ENCODE data around the gene HFE.

HFE gene

GRCh38 chr6:26087284-26088115 is at the start of gene HFE:
Gene HFE, plus strand, starts transcription at chr6:26087429. Its CDS starts 12 bp downstream, at chr6:26087441.
- no peak within 1 kb of the TSS for H3K27ac ChIP-seq (ENCODE audit: low read depth, low read length)
- H3K4me2 ChIP-seq (ENCODE audit: low read depth, low read length, poor library complexity, severe bottlenecking) = peak within 1 kb of the TSS; percentile 18
- H3K27me3 ChIP-seq (ENCODE audit: low read length) = 0 out of 2 replicates have a peak, but pooled peaks cover 3% of the 10 kb centered on the region
- no peak within 1 kb of the TSS for H3K9ac ChIP-seq (ENCODE audit: low read length)
- TF ChIP-seq EZH2phosphoT487 (conservative IDR thresholded peaks at IDR 0.05; ENCODE audit: low read length) (no peak), CTCF (IDR thresholded peaks at IDR 0.05; ENCODE audit: insufficient read depth, low read length, poor library complexity, severe bottlenecking) (no peak)
- H3K36me3 ChIP-seq (ENCODE audit: low read length) = no peaks in the 10 kb centered on the region
- H3K4me3 ChIP-seq (ENCODE audit: insufficient read depth, low read length, poor library complexity, severe bottlenecking) = no peak within 1 kb of the TSS
- no peaks in the 10 kb centered on the region for H3F3A ChIP-seq (ENCODE audit: insufficient read depth)
- no peaks in the 10 kb centered on the region for H3K79me2 ChIP-seq (ENCODE audit: insufficient read depth, low read length)
- no peaks in the 10 kb centered on the region for H3K9me2 ChIP-seq (replicated peaks; ENCODE audit: insufficient read depth, low read length)
- no peaks in the 10 kb centered on the region for H4K20me1 ChIP-seq (ENCODE audit: low read depth, low read length)
- H2AFZ ChIP-seq (ENCODE audit: low read depth, low read length, severe bottlenecking) = peak within 1 kb of the TSS; percentile 35
- peaks cover under 1% of the 10 kb centered on the region; the same call in 1 of the 2 replicates for H3K9me3 ChIP-seq (ENCODE audit: insufficient read depth, low read length)

- Histone ChIP-seq H3K27ac (ENCODE audit: low read depth, low read length) (no peak overlapping the region), H4K20me1 (ENCODE audit: low read depth, low read length) (no peaks in the 10 kb centered on the region), H3K9me3 (ENCODE audit: insufficient read depth, low read length) (peaks cover 24% of the 10 kb centered on the region), H3K79me2 (ENCODE audit: insufficient read depth, low read length) (no peaks in the 10 kb centered on the region), H3K36me3 (ENCODE audit: low read length) (peaks cover 8% of the 10 kb centered on the region; the same call in 1 of the 2 replicates), H3F3A (ENCODE audit: insufficient read depth) (no peaks in the 10 kb centered on the region), H3K9me2 (replicated peaks; ENCODE audit: insufficient read depth, low read length) (no peaks in the 10 kb centered on the region), H3K4me2 (ENCODE audit: low read depth, low read length, poor library complexity, severe bottlenecking) (no peak overlapping the region), H3K9ac (ENCODE audit: low read length) (no peak overlapping the region), H3K27me3 (ENCODE audit: low read length) (no peaks in the 10 kb centered on the region), H2AFZ (ENCODE audit: low read depth, low read length, severe bottlenecking) (no peak overlapping the region), H3K4me3 (ENCODE audit: insufficient read depth, low read length, poor library complexity, severe bottlenecking) (no peak overlapping the region)
- TF ChIP-seq CTCF (IDR thresholded peaks at IDR 0.05; ENCODE audit: insufficient read depth, low read length, poor library complexity, severe bottlenecking) (no peak), EZH2phosphoT487 (conservative IDR thresholded peaks at IDR 0.05; ENCODE audit: low read length) (no peak)
Observed at GRCh38 chr6:26041946-26042345, 45.3 kb upstream of the HFE start.

- H3K9me2 ChIP-seq (replicated peaks; ENCODE audit: insufficient read depth, low read length) = no peaks in the 10 kb centered on the region
- no peak overlapping the region for H3K27ac ChIP-seq (ENCODE audit: low read depth, low read length)
- H3K27me3 ChIP-seq (ENCODE audit: low read length) = no peaks in the 10 kb centered on the region
- no peak overlapping the region for H3K9ac ChIP-seq (ENCODE audit: low read length)
- H3K9me3 ChIP-seq (ENCODE audit: insufficient read depth, low read length) = peaks cover 24% of the 10 kb centered on the region
- no peak for TF ChIP-seq EZH2phosphoT487 (conservative IDR thresholded peaks at IDR 0.05; ENCODE audit: low read length)
- TF ChIP-seq CTCF (IDR thresholded peaks at IDR 0.05; ENCODE audit: insufficient read depth, low read length, poor library complexity, severe bottlenecking) = no peak
- H3K79me2 ChIP-seq (ENCODE audit: insufficient read depth, low read length) = no peaks in the 10 kb centered on the region
- H3F3A ChIP-seq (ENCODE audit: insufficient read depth) = no peaks in the 10 kb centered on the region
- no peak overlapping the region for H3K4me3 ChIP-seq (ENCODE audit: insufficient read depth, low read length, poor library complexity, severe bottlenecking)
- H2AFZ ChIP-seq (ENCODE audit: low read depth, low read length, severe bottlenecking) = no peak overlapping the region
- H3K36me3 ChIP-seq (ENCODE audit: low read length) = peaks cover 8% of the 10 kb centered on the region; the same call in 1 of the 2 replicates
- no peak overlapping the region for H3K4me2 ChIP-seq (ENCODE audit: low read depth, low read length, poor library complexity, severe bottlenecking)
- H4K20me1 ChIP-seq (ENCODE audit: low read depth, low read length) = no peaks in the 10 kb centered on the region
Observed at GRCh38 chr6:26043384-26044139, 43.7 kb upstream of the HFE start.

All from SU-DHL-6 (cell line).